Mesendoderm (in vitro differentiated cells): ENCODE results near the gene RADX.
A peak's percentile ranks its signal among the peaks of the same experiment; 100 is the strongest.

ENCODE experiments used
- DNase-seq: peaks from one replicate; pipeline ENCODE4 v3.0.0; 2013
- H2AK5ac ChIP-seq: 2 replicates; pipeline ENCODE4 v1.6.1; 2013; ENCODE audit warnings: low read length, inconsistent platforms
- H2BK120ac ChIP-seq: 2 replicates; pipeline ENCODE4 v1.6.1; 2013; ENCODE audit warnings: low read depth, mild to moderate bottlenecking, low read length, moderate library complexity, mixed read lengths
- H2BK15ac ChIP-seq: replicated peaks from 2 replicates; pipeline ENCODE4 v1.6.1; 2013; ENCODE audit warnings: low read depth, mild to moderate bottlenecking, moderate library complexity
- H2BK5ac ChIP-seq: 2 replicates; pipeline ENCODE4 v1.6.1; 2013; ENCODE audit warnings: low read length, inconsistent platforms
- H3K18ac ChIP-seq: 2 replicates; pipeline ENCODE4 v1.6.1; 2013; ENCODE audit warnings: mild to moderate bottlenecking, low read length, mixed read lengths
- H3K23ac ChIP-seq: one replicate; pipeline ENCODE4 v1.6.1; 2013; ENCODE audit warnings: low read length
- H3K27ac ChIP-seq: 2 replicates; pipeline ENCODE4 v1.5.1; 2013; ENCODE audit warnings: low read depth, mild to moderate bottlenecking, inconsistent platforms, low read length, moderate library complexity
- H3K27me3 ChIP-seq: 2 replicates; pipeline ENCODE4 v1.6.1; 2013; ENCODE audit warnings: low read length, control low read depth, mild to moderate bottlenecking, inconsistent platforms; ENCODE audit not compliant: insufficient read depth, poor library complexity
- H3K36me3 ChIP-seq: 2 replicates; pipeline ENCODE4 v1.6.1; 2013; ENCODE audit warnings: low read length, inconsistent platforms; ENCODE audit not compliant: control insufficient read depth, insufficient read depth
- H3K4ac ChIP-seq: one replicate; pipeline ENCODE4 v1.6.1; 2013; ENCODE audit warnings: low read depth, mild to moderate bottlenecking, low read length, moderate library complexity
- H3K4me1 ChIP-seq: 2 replicates; pipeline ENCODE4 v1.6.1; 2013; ENCODE audit warnings: low read depth, low read length, inconsistent platforms; ENCODE audit not compliant: control insufficient read depth
- H3K4me2 ChIP-seq: 2 replicates; pipeline ENCODE4 v1.6.1; 2013; ENCODE audit warnings: low read length
- H3K4me3 ChIP-seq: 2 replicates; pipeline ENCODE4 v1.5.1; 2013; ENCODE audit warnings: mild to moderate bottlenecking, low read length
- H3K56ac ChIP-seq: one replicate; pipeline ENCODE4 v1.6.1; 2013; ENCODE audit warnings: low read length
- H3K79me1 ChIP-seq: 2 replicates; pipeline ENCODE4 v1.6.1; 2013; ENCODE audit warnings: low read length, inconsistent platforms
- H3K79me2 ChIP-seq: 2 replicates; pipeline ENCODE4 v1.6.1; 2013; ENCODE audit warnings: mild to moderate bottlenecking, low read length; ENCODE audit not compliant: control insufficient read depth, insufficient read depth
- H3K9ac ChIP-seq: 2 replicates; pipeline ENCODE4 v1.6.1; 2013; ENCODE audit warnings: low read length, inconsistent platforms
- H4K5ac ChIP-seq: one replicate; pipeline ENCODE4 v1.6.1; 2013; ENCODE audit warnings: low read length
- H4K8ac ChIP-seq: one replicate; pipeline ENCODE4 v1.6.1; 2013; ENCODE audit warnings: low read depth, mild to moderate bottlenecking, control low read depth, low read length, moderate library complexity
- WGBS: extraction: QIAGEN DNeasy Blood & Tissue Kit; methylation state at CpG from one replicate; pipeline ENCODE4 v1.1.7; 2013; ENCODE audit warnings: low lambda C conversion rate, missing lambda C conversion rate; ENCODE audit not compliant: insufficient coverage; ENCODE audit errors: extremely low coverage; 5-methylcytosine and 5-hydroxymethylcytosine counted together

RADX gene

DNA sequence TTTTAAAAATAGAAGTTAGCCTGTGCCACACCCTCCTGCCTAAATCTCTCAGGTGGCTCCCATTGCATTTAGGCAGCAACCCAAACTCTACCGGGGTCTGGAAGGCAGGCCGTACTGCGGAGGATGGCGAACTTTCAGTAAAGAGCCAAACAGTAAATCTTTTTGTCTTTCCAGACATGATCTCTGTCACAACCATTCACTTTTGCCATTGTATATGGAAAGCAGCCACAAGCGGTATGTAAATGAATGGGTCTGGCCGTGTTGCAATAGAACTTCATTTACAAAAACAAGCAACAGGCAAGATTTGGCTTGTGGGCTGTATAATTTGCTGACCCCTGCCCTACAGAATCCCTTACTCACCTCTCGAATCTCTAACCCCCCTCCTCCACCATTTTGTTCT lies 3.3 kb downstream of the RADX start:
- no peaks in the 10 kb centered on the region for H3K79me1 ChIP-seq
- no peak overlapping the region for H3K4ac ChIP-seq
- no peaks in the 10 kb centered on the region for H3K79me2 ChIP-seq
- no peak overlapping the region for H4K8ac ChIP-seq
- H3K4me3 ChIP-seq, result no peak overlapping the region
- no peak overlapping the region for H3K23ac ChIP-seq
- H3K4me2 ChIP-seq, result no peak overlapping the region
- H2BK5ac ChIP-seq, result no peak overlapping the region
- H2AK5ac ChIP-seq, result no peak overlapping the region
- H3K18ac ChIP-seq, result no peak overlapping the region
- no peak overlapping the region for H2BK15ac ChIP-seq
- H3K9ac ChIP-seq, result no peak overlapping the region
- no peak for DNase-seq
- no peaks in the 10 kb centered on the region for H3K27me3 ChIP-seq
- no peak overlapping the region for H4K5ac ChIP-seq
- no peak overlapping the region for H2BK120ac ChIP-seq
- no peaks in the 10 kb centered on the region for H3K36me3 ChIP-seq
- no peak overlapping the region for H3K56ac ChIP-seq
- H3K4me1 ChIP-seq, result no peaks in the 10 kb centered on the region
- no CpG with 5 or more reads among the region's 7 CpGs for WGBS
- H3K27ac ChIP-seq, result no peak overlapping the region

DNA sequence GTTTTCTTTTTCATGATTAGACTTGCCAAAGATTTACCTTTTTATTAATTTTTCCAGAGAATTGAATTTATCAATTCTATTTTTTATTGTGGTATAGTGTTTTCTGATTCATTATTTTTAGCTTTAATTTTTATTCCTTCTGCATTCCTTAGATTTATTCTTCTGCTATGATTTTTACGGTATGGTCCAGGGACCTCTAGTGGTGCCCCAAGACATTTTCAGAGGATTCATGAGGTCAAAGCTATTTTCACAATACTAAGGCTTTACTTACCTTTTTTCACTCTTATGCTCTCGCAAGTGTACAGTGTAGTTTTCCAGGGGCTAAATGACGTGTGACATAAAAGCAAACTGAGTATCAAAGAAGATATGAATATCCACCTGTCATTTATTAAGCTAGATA lies 8.0 kb downstream of the RADX start:
- no peak overlapping the region for H3K4ac ChIP-seq
- no peak overlapping the region for H2BK15ac ChIP-seq
- no peak overlapping the region for H3K18ac ChIP-seq
- no peaks in the 10 kb centered on the region for H3K36me3 ChIP-seq
- H3K4me3 ChIP-seq, result no peak overlapping the region
- no peak overlapping the region for H4K5ac ChIP-seq
- H4K8ac ChIP-seq, result no peak overlapping the region
- H2AK5ac ChIP-seq, result no peak overlapping the region
- no peak overlapping the region for H2BK120ac ChIP-seq
- no peak overlapping the region for H3K27ac ChIP-seq
- no peak overlapping the region for H3K23ac ChIP-seq
- H2BK5ac ChIP-seq, result no peak overlapping the region
- WGBS, result no CpG with 5 or more reads among the region's 3 CpGs
- no peaks in the 10 kb centered on the region for H3K79me1 ChIP-seq
- DNase-seq, result peak; percentile 2
- H3K79me2 ChIP-seq, result no peaks in the 10 kb centered on the region
- no peak overlapping the region for H3K56ac ChIP-seq
- H3K4me1 ChIP-seq, result no peaks in the 10 kb centered on the region
- H3K9ac ChIP-seq, result no peak overlapping the region
- H3K4me2 ChIP-seq, result no peak overlapping the region
- H3K27me3 ChIP-seq, result no peaks in the 10 kb centered on the region

DNA sequence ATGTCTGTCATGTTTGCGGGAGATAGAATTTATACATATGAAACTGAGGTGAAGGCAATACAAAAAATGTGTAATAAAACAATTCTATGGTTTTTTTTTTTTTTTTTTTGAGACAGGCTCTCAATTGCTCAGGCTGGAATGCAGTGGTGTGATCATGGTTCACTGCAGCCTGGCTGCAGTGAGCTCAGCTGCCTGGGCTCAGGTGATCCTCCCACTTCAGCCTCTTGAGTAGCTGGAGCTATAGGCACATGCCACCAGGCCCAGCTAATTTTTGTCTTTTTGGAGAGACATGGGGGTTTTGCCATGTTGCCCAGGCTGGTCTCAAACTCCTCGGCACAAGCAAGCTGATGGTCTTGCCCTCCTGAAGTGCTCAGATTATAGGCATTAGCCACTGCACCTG lies 10.1 kb downstream of the RADX start:
- no peak overlapping the region for H3K4me3 ChIP-seq

DNA sequence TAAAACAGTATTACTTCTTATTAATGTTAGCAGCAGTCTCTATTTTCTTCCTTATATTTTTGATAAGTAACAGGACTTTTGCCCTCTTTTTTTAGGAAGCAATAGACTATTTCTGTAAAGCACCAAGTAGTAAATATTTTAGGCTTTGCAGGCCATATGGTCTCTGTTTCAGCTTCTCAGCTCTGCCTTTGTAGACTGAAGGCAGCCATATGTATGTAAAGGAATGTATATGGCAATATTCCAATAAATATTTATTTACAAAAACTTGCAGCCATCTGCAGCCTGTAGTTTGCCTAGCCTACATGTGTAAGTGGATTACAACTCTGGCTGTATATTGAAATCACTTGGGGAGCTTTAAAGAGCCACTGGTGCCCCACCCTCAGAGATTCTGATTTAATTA lies 15.0 kb downstream of the RADX start:
- DNase-seq, result no peak
- Histone ChIP-seq H3K4me3 (no peak overlapping the region), H3K4ac (no peak overlapping the region), H2BK5ac (no peak overlapping the region), H2AK5ac (no peak overlapping the region), H3K36me3 (no peaks in the 10 kb centered on the region), H4K5ac (no peak overlapping the region), H3K9ac (no peak overlapping the region), H2BK15ac (no peak overlapping the region), H4K8ac (no peak overlapping the region), H3K27ac (no peak overlapping the region), H3K56ac (no peak overlapping the region), H3K4me1 (no peaks in the 10 kb centered on the region), H3K79me1 (no peaks in the 10 kb centered on the region), H3K18ac (no peak overlapping the region), H3K4me2 (no peak overlapping the region), H3K27me3 (no peaks in the 10 kb centered on the region), H3K23ac (no peak overlapping the region), H3K79me2 (no peaks in the 10 kb centered on the region), H2BK120ac (no peak overlapping the region)

More for the DNA sequence above, 10.1 kb downstream of the RADX start:
- Histone ChIP-seq H3K79me1 (no peaks in the 10 kb centered on the region), H4K5ac (no peak overlapping the region), H3K36me3 (no peaks in the 10 kb centered on the region), H3K4me2 (no peak overlapping the region), H3K9ac (no peak overlapping the region), H3K4ac (no peak overlapping the region), H3K79me2 (no peaks in the 10 kb centered on the region), H3K18ac (no peak overlapping the region), H4K8ac (no peak overlapping the region), H3K23ac (no peak overlapping the region), H2BK120ac (no peak overlapping the region), H3K4me1 (no peaks in the 10 kb centered on the region), H2BK15ac (no peak overlapping the region), H2BK5ac (no peak overlapping the region), H3K27ac (no peak overlapping the region), H3K27me3 (no peaks in the 10 kb centered on the region), H2AK5ac (no peak overlapping the region), H3K56ac (no peak overlapping the region)
- no CpG with 5 or more reads among the region's 2 CpGs for WGBS
- peak; percentile 1 for DNase-seq

DNA sequence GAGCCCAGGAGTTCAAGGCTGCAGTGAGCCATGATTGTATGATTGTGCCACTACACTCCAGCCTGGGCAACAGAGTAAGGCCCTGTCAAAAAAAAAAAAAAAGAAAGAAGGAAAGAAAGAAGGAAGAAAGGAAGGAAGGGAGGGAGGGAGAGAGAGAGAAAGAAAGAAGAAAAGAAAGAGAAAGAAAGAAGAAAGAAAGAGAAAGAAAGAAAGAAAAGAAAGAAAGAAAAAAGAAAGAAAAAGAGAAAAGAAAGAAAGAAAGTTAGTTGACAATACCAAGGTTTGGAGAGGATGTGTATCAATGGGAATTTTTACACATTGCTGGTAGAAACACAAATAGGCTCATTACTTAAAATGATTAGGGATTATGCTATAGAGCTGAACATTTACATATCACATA lies 19.8 kb downstream of the RADX start:
- Histone ChIP-seq H3K4me3 (no peak overlapping the region), H3K4ac (no peak overlapping the region), H3K36me3 (no peaks in the 10 kb centered on the region), H4K8ac (no peak overlapping the region), H3K27ac (no peak overlapping the region), H4K5ac (no peak overlapping the region), H2BK15ac (no peak overlapping the region), H2AK5ac (no peak overlapping the region), H3K4me2 (no peak overlapping the region), H2BK5ac (no peak overlapping the region), H3K56ac (no peak overlapping the region), H3K79me2 (no peaks in the 10 kb centered on the region), H3K4me1 (no peaks in the 10 kb centered on the region), H3K23ac (no peak overlapping the region), H3K27me3 (no peaks in the 10 kb centered on the region), H2BK120ac (no peak overlapping the region), H3K18ac (no peak overlapping the region), H3K9ac (no peak overlapping the region), H3K79me1 (no peaks in the 10 kb centered on the region)
- DNase-seq, result no peak

DNA sequence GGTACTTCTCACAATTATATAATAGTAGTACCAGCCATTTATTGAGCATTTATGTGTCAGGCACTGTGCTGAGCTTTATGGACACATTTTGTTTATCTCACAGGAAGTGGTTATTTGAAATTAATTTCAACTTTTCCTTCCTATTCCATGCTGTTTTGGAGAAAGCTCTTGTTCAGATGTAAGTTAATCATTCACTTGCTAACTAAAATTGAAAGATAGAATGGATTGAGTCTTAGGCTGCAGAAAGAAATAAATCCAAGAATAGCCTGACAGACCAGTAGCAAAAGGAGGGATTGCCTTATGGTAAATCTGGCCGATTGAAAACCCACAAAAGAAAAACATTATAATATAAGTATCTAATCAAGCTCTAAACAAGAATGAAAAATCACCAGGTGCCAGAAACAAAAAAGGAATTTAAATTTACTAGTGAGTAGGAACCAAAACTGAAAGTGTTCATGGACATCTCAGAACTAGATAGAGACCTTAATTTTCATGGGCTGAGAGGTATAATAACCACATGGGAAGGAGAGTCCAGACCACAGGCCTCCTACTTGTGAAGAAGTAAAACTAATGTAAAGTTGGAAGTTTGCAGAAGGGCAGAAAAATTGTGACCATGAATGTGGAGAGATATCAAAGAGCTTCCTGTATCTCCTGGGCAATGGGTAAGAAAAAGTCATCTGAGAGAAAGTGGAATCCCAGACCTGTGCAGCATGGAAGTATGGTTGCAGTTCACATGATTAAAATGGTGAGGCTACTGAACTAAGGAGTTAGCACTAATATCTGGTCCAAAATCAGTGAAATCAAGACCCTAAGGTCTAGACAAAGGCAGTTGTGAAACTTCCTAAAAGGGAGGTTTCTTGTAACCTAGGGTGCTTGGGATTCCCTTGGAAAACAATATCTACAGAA lies 38.0 kb downstream of the RADX start:
- no peaks in the 10 kb centered on the region for H3K79me2 ChIP-seq
- H2AK5ac ChIP-seq, result no peak overlapping the region
- no peak overlapping the region for H3K4me2 ChIP-seq
- H2BK120ac ChIP-seq, result no peak overlapping the region
- no peak overlapping the region for H2BK5ac ChIP-seq
- H4K5ac ChIP-seq, result no peak overlapping the region
- no CpG with 5 or more reads among the region's 1 CpG for WGBS
- H2BK15ac ChIP-seq, result no peak overlapping the region
- H3K9ac ChIP-seq, result no peak overlapping the region
- no peaks in the 10 kb centered on the region for H3K79me1 ChIP-seq
- DNase-seq, result no peak
- H3K36me3 ChIP-seq, result no peaks in the 10 kb centered on the region
- no peaks in the 10 kb centered on the region for H3K4me1 ChIP-seq
- H3K56ac ChIP-seq, result no peak overlapping the region
- no peak overlapping the region for H3K18ac ChIP-seq
- H3K27me3 ChIP-seq, result no peaks in the 10 kb centered on the region
- no peak overlapping the region for H3K27ac ChIP-seq
- no peak overlapping the region for H3K23ac ChIP-seq
- no peak overlapping the region for H3K4me3 ChIP-seq
- H3K4ac ChIP-seq, result no peak overlapping the region
- no peak overlapping the region for H4K8ac ChIP-seq
